Right lobe of liver (tissue), 4 donors: ENCODE results near the gene ANTXRL.

Experiments used
- CTCF ChIP-seq, 4 donors: fragments of 200-600 bp in 3 of 4; fragments of 450-650 bp in 1 of 4; IDR thresholded peaks; one replicate each; pipeline versions ENCODE4 v1.5.1 to v1.8.0; 2016 to 2022; ENCODE audit warnings: antibody characterized with exemption in 4 of 4, mild to moderate bottlenecking in 2 of 4
- POLR2A ChIP-seq: fragments of 450-650 bp; IDR thresholded peaks from one replicate; pipeline ENCODE4 v1.6.1; 2017; ENCODE audit warnings: antibody characterized with exemption, mild to moderate bottlenecking
- donor health status: DM: no; HTN: no; CAD: no.
- donor health status: DM: no; HTN: no; CAD: no.
- donor health status: DM: no; HTN: yes; CAD: no.

- TF ChIP-seq CTCF (IDR thresholded peaks at IDR 0.05): no peak
- TF ChIP-seq POLR2A: no peak
Measured at GRCh38 chr10:46282842-46283574, 3.8 kb upstream of the ANTXRL start.
